NCI-H2196 treated with DMSO at 0.1 percent for 48 hours (cell line): ENCODE data around the gene PCDH12.
A peak's percentile ranks its signal among the peaks of the same experiment; 100 is the strongest.

ENCODE experiments used
- DNase-seq: peaks from one replicate; lab custom pipeline; 2025; ENCODE audit not compliant: unreplicated experiment; lab: John Stamatoyannopoulos, UW

Gene PCDH12

GRCh38 chr5:141966963-141967333 is 8.9 kb upstream of the PCDH12 start:
- no peak for DNase-seq

GRCh38 chr5:141966275-141966962 is 8.4 kb upstream of the PCDH12 start:
- DNase-seq = no peak

GRCh38 chr5:141965071-141965470 is 7.1 kb upstream of the PCDH12 start:
- no peak for DNase-seq

GRCh38 chr5:141963701-141964100 is 5.7 kb upstream of the PCDH12 start:
- no peak for DNase-seq

GRCh38 chr5:141961466-141961865 is 3.5 kb upstream of the PCDH12 start:
- no peak for DNase-seq

- DNase-seq = peak; percentile 81
Measured at GRCh38 chr5:141960449-141961323, 2.7 kb upstream of the PCDH12 start.

- no peak for DNase-seq
Measured at GRCh38 chr5:141960018-141960417, 2.0 kb upstream of the PCDH12 start.

GRCh38 chr5:141958546-141959172 is 657 bp upstream of the PCDH12 start:
- DNase-seq = no peak

GRCh38 chr5:141957367-141957996 is 520 bp downstream of the PCDH12 start:
- DNase-seq = no peak

GRCh38 chr5:141954194-141954593 is 3.8 kb downstream of the PCDH12 start:
- DNase-seq = no peak

- no peak for DNase-seq
Measured at GRCh38 chr5:141952020-141952419, 6.0 kb downstream of the PCDH12 start.

- no peak for DNase-seq
Measured at GRCh38 chr5:141951332-141951781, 6.6 kb downstream of the PCDH12 start.

- DNase-seq = no peak
Measured at GRCh38 chr5:141950207-141951005, 7.6 kb downstream of the PCDH12 start.

GRCh38 chr5:141949511-141949910 is 8.5 kb downstream of the PCDH12 start:
- no peak for DNase-seq

GRCh38 chr5:141948812-141949211 is 9.2 kb downstream of the PCDH12 start:
- no peak for DNase-seq

GRCh38 chr5:141947316-141947715 is 10.7 kb downstream of the PCDH12 start:
- DNase-seq = no peak

GRCh38 chr5:141945511-141946051 is 12.4 kb downstream of the PCDH12 start:
- no peak for DNase-seq

GRCh38 chr5:141944076-141944475 is 13.9 kb downstream of the PCDH12 start:
- no peak for DNase-seq

- no peak for DNase-seq
Measured at GRCh38 chr5:141942185-141942857, 15.7 kb downstream of the PCDH12 start.

GRCh38 chr5:141941779-141942178 is 16.2 kb downstream of the PCDH12 start:
- DNase-seq = no peak
